Adrenal gland (tissue), 12 donors: ENCODE results near the gene ZC3H18. TPM values are rescaled to one million over a fixed set of nuclear protein-coding genes. Genes with fewer than 3 reads are reported as not detected.
"Not testable (repeated sequence)": the region's sequence is repeated elsewhere in the genome, so short reads cannot be mapped to it uniquely, and the experiment has no call there.

Source experiments
- DNase-seq, 7 donors: peaks; one replicate each; pipeline ENCODE4 v3.0.0-alpha.2; 2019 to 2020
- H3K27ac ChIP-seq, 5 donors: fragments of 200-600 bp; sonication (generic) in 4 of 5; 1 replicate in 3 of 5; 2 replicates in 2 of 5; pipeline versions ENCODE4 v1.5.1 to v1.8.0; 2016 to 2020; ENCODE audit warnings: mild to moderate bottlenecking in 1 of 5
- H3K27me3 ChIP-seq: fragments of 200-600 bp; 2 replicates; pipeline ENCODE4 v1.8.0; 2021
- H3K36me3 ChIP-seq, 2 donors: fragments of 200-600 bp; replicated peaks in 1 of 2; 1 replicate in 1 of 2; 2 replicates in 1 of 2; pipeline versions ENCODE4 v1.5.1 to v1.8.0; 2018 to 2022
- H3K4me1 ChIP-seq, 2 donors: fragments of 200-600 bp; replicated peaks in 1 of 2; 1 replicate in 1 of 2; 2 replicates in 1 of 2; pipeline versions ENCODE4 v1.5.1 to v1.8.0; 2018 to 2021
- H3K4me3 ChIP-seq, 4 donors: fragments of 200-600 bp; sonication (generic) in 3 of 4; one replicate each; pipeline ENCODE4 v1.5.1; 2016 to 2018
- H3K9me3 ChIP-seq, 3 donors: fragments of 200-600 bp; sonication (generic) in 1 of 3; replicated peaks in 1 of 3; 1 replicate in 2 of 3; 2 replicates in 1 of 3; pipeline versions ENCODE4 v1.5.1 to v1.8.0; 2016 to 2021
- CTCF ChIP-seq, 6 experiments: fragments of 450-650 bp in 4 of 6; fragments of 200-600 bp in 2 of 6; sonication (generic) in 1 of 6; IDR thresholded peaks; 1 replicate in 5 of 6; 2 replicates in 1 of 6; pipeline versions ENCODE4 v1.5.1 to v1.8.0; 2016 to 2021; ENCODE audit warnings: antibody characterized with exemption in 6 of 6, mild to moderate bottlenecking in 2 of 6, moderate library complexity in 1 of 6
- POLR2A ChIP-seq, 2 donors: fragments of 450-650 bp; IDR thresholded peaks; one replicate each; pipeline ENCODE4 v1.6.1; 2017; ENCODE audit warnings: antibody characterized with exemption in 2 of 2, mild to moderate bottlenecking in 2 of 2, moderate library complexity in 1 of 2
- WGBS, 4 donors: extraction: QIAGEN DNeasy Blood & Tissue Kit in 2 of 4; methylation state at CpG; one replicate each; pipeline versions ENCODE4 v1.1.5 to v1.1.7; 2013 to 2017; 5-methylcytosine and 5-hydroxymethylcytosine counted together
- intact Hi-C, 2 donors: fragments of 100-400 bp; cut with DNase I; formaldehyde crosslinking; loops; one replicate each; pipeline versions ENCODE4 v1.14.1 to v1.15.0; 2022 to 2023
- polyA plus RNA-seq, 3 donors: library from polyadenylated mRNA; stranded (reverse); fragments of 200-250 nt in 2 of 3; fragments of 350-450 nt in 1 of 3; fragmentation: Illumina TruSeq in 1 of 3; extraction: RNeasy Lipid Tissue Mini Kit (QIAGEN cat#74804) in 1 of 3; gene quantifications; one replicate each; pipeline ENCODE4 v1.2.3, GENCODE V29; 2013 to 2014
- total RNA-seq, 9 donors: library from RNA; depleted of rRNA in 4 of 9; stranded (reverse); fragments of >200 nt in 4 of 9; fragments of 120-200 nt in 1 of 9; fragmentation: NEBNext Ultra II Directional in 1 of 9; extraction: Animal tissue kit (Norgen Biotek cat#: 25700) in 1 of 9; gene quantifications; one replicate each; pipeline versions ENCODE4 v1.1.0 to v1.2.4, GENCODE V29; 2013 to 2023
- donor health status: healthy with polysubstance abuse.
- donor health status: Bipolar disorder and iron deficiency.
- donor health status: DM: yes; HTN: yes; CAD: no.
- donor health status: DM: no; HTN: no; CAD: no.
- donor health status: DM: no; HTN: no; CAD: no.
- donor health status: DM: yes; HTN: yes; CAD: no.

The ZC3H18 gene
- total and polyA plus RNA-seq, 12 donors = 6.1 to 49.1 (median 22.9) TPM

- Histone ChIP-seq H3K36me3 (peaks cover 0 to 53% of the 10 kb centered on the region in 2 donors), H3K27me3 (no peaks in the 10 kb centered on the region), H3K4me3 (no peak overlapping the region), H3K27ac (no peak overlapping the region), H3K4me1 (no peaks in the 10 kb centered on the region), H3K9me3 (no peaks in the 10 kb centered on the region)
- no peak for TF ChIP-seq CTCF (IDR thresholded peaks at IDR 0.05)
- no peak for TF ChIP-seq POLR2A (IDR thresholded peaks at IDR 0.05)
- DNase-seq = no peak
- intact Hi-C loops = no loop called here
- WGBS, 4 donors = 83 to 91% (median 86%) methylated on average over 6 of the region's 6 CpGs
Observed at GRCh38 chr16:88608076-88608475, 37.9 kb downstream of the ZC3H18 start.

- H3K27me3 ChIP-seq, intact Hi-C loops, H3K27ac ChIP-seq, H3K4me3 ChIP-seq, H3K9me3 ChIP-seq, DNase-seq, H3K4me1 ChIP-seq: not testable (repeated sequence)
- H3K36me3 ChIP-seq = peaks cover 0 to 57% of the 10 kb centered on the region in 2 donors
- 93 to 98% (median 97%) methylated on average over 6 to 8 of the region's 8 CpGs for WGBS, 4 donors
Observed at GRCh38 chr16:88609426-88609825, 39.2 kb downstream of the ZC3H18 start.

- Histone ChIP-seq H3K4me3 (no peak overlapping the region), H3K27ac (no peak overlapping the region), H3K9me3 (no peaks in the 10 kb centered on the region), H3K4me1 (peaks cover 0 to 11% of the 10 kb centered on the region in 2 donors), H3K27me3 (no peaks in the 10 kb centered on the region), H3K36me3 (peaks cover 0 to 51% of the 10 kb centered on the region in 2 donors)
- no peak for DNase-seq
- WGBS, 4 donors = 90 to 95% (median 94%) methylated on average over 3 to 6 of the region's 6 CpGs
- TF ChIP-seq POLR2A (IDR thresholded peaks at IDR 0.05) (no peak), CTCF (IDR thresholded peaks at IDR 0.05) (no peak)
- intact Hi-C loops = no loop called here
Observed at GRCh38 chr16:88610080-88610479, 39.9 kb downstream of the ZC3H18 start.

GRCh38 chr16:88610909-88611812 lies 41.0 kb downstream of the ZC3H18 start:
- TF ChIP-seq POLR2A (IDR thresholded peaks at IDR 0.05) = no peak
- no peak for TF ChIP-seq CTCF (IDR thresholded peaks at IDR 0.05)
- intact Hi-C loops = no loop called here

More at GRCh38 chr16:88610909-88611812, 41.0 kb downstream of the ZC3H18 start:
- H3K4me1 ChIP-seq = peaks cover 0 to 11% of the 10 kb centered on the region in 2 donors
- no peaks in the 10 kb centered on the region for H3K9me3 ChIP-seq
- WGBS, 4 donors = 89 to 92% (median 91%) methylated on average over 49 of the region's 49 CpGs
- H3K4me3 ChIP-seq = no peak overlapping the region
- peaks cover 0 to 41% of the 10 kb centered on the region in 2 donors for H3K36me3 ChIP-seq
- H3K27me3 ChIP-seq = no peaks in the 10 kb centered on the region
- no peak for DNase-seq
- H3K27ac ChIP-seq = no peak overlapping the region
